ENCODE results near the gene HSPA12B. TPM values are rescaled to one million over a fixed set of nuclear protein-coding genes. Genes with fewer than 3 reads are reported as not detected.

Gene HSPA12B
- total RNA-seq, 4 donors from 2014 or later = 12.7 to 30.9 (median 18.7) TPM

DNA sequence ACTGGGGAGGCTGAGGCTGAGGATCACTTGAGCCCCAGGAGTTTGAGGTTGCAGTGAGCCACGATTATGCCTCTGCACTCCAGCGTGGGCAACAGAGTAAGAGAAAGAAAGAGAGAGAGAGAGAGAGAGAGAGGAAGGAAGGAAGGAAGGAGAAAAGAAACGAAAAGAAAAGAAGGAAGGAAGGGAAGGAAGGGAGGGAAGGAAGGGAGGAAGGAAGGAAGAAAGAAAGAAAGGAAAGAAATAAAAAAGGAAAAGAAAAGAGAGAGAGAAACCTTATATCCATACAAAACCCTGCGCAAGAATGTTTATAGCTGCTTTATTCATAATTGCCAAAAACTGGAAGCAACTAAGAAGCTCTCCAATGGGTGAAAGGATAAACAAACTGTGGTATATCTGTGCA, 8.1 kb upstream of the HSPA12B start:
- DNase-seq (ENCODE audit: low spot score in 2 of 2) = no peak

DNA sequence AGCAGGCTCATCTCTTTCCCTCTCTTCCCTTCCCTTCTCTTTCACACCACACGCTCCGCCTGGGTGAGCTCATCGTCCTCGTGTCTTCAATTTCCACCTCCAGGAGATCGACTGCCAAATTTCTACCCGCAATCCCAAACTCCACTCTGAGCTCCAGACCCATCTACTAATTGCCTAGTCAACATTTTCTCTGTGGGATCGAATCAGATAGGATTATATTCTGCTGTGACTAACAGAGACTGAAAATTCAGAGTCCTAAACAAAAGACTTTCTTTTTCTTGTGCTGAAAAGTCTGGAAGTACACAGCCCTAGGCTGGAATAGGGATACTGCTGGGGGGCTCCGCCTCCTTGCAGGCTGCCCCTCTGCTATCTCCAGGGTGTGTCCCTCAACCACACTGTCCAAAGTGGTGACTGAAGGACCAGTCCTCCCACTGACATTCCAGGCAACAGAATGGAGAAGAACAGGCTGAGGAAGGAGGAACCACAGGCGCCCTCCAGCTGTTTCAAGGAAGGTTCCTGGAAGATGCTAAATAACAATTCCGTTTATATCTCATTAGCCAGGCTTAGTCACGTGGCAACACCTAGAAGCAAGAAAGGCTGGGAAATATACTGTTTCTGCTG, 5.0 kb upstream of the HSPA12B start:
- 24 to 27% methylated on average over 11 of the region's 11 CpGs for WGBS, 2 donors
- peak in 1 of 2 donors; percentile 57 for DNase-seq (ENCODE audit: low spot score in 2 of 2)
- no peaks in the 10 kb centered on the region for H3K9me3 ChIP-seq
- TF ChIP-seq POLR2A (IDR thresholded peaks at IDR 0.05) (no peak), EP300 (IDR thresholded peaks at IDR 0.05) (peak in 1 of 2 donors; percentile 42)
- H3K4me1 ChIP-seq = peaks cover 0 to 19% (median 0%) of the 10 kb centered on the region in 4 donors
- H3K27ac ChIP-seq = peak overlapping the region in 3 of 4 donors; percentile 34 to 74 (median 60)
- H3K27me3 ChIP-seq = no peaks in the 10 kb centered on the region
- no peak overlapping the region for H3K4me3 ChIP-seq
- H3K36me3 ChIP-seq = no peaks in the 10 kb centered on the region

More for the DNA sequence above, 8.1 kb upstream of the HSPA12B start:
- Histone ChIP-seq H3K27me3 (no peaks in the 10 kb centered on the region), H3K27ac (no peak overlapping the region), H3K9me3 (no peaks in the 10 kb centered on the region), H3K36me3 (no peaks in the 10 kb centered on the region), H3K4me1 (peaks cover 0 to 12% (median 0%) of the 10 kb centered on the region in 4 donors), H3K4me3 (no peak overlapping the region)
- TF ChIP-seq, protein P1, sequence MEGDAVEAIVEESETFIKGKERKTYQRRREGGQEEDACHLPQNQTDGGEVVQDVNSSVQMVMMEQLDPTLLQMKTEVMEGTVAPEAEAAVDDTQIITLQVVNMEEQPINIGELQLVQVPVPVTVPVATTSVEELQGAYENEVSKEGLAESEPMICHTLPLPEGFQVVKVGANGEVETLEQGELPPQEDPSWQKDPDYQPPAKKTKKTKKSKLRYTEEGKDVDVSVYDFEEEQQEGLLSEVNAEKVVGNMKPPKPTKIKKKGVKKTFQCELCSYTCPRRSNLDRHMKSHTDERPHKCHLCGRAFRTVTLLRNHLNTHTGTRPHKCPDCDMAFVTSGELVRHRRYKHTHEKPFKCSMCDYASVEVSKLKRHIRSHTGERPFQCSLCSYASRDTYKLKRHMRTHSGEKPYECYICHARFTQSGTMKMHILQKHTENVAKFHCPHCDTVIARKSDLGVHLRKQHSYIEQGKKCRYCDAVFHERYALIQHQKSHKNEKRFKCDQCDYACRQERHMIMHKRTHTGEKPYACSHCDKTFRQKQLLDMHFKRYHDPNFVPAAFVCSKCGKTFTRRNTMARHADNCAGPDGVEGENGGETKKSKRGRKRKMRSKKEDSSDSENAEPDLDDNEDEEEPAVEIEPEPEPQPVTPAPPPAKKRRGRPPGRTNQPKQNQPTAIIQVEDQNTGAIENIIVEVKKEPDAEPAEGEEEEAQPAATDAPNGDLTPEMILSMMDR (IDR thresholded peaks at IDR 0.05) = no peak
- TF ChIP-seq POLR2A (IDR thresholded peaks at IDR 0.05) (no peak), EP300 (IDR thresholded peaks at IDR 0.05) (no peak)
- 79 to 81% methylated on average over 4 of the region's 4 CpGs for WGBS, 2 donors

DNA sequence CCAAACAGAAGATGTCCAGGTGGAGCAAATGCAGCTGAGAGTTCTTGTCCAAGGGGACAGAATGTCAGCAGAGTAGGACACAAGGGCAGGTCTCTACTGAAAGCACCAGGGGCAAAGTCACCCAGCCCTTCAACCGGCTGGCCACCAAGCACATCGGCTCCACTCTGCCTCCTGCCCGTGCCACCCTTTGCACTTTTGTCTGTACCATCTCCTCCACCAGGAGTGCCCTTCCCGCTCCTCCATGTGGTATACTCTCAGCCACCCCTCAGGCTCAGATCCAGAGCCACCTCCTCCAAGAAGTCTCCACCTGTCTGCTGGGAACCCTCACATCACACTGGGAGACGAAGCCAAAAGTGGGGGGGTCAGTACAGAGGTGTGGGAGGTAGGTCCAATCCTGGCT, 4.1 kb upstream of the HSPA12B start:
- Histone ChIP-seq H3K27me3 (peaks cover 0 to 8% of the 10 kb centered on the region in 2 donors), H3K27ac (peak overlapping the region in 1 of 4 donors; percentile 60), H3K4me3 (no peak overlapping the region), H3K4me1 (peaks cover 0 to 27% (median 0%) of the 10 kb centered on the region in 4 donors), H3K36me3 (no peaks in the 10 kb centered on the region), H3K9me3 (no peaks in the 10 kb centered on the region)
- TF ChIP-seq, protein P1 (IDR thresholded peaks at IDR 0.05) = no peak
- TF ChIP-seq POLR2A (IDR thresholded peaks at IDR 0.05) (no peak), EP300 (IDR thresholded peaks at IDR 0.05) (no peak)
- 88 to 90% methylated on average over 5 of the region's 5 CpGs for WGBS, 2 donors
- DNase-seq (ENCODE audit: low spot score in 2 of 2) = no peak

GRCh38 chr20:3728876-3729275, 3.6 kb upstream of the HSPA12B start:
- TF ChIP-seq, protein P1 (IDR thresholded peaks at IDR 0.05) = no peak
- no peak for TF ChIP-seq EP300 (IDR thresholded peaks at IDR 0.05)
- no peak for TF ChIP-seq POLR2A (IDR thresholded peaks at IDR 0.05)
- 81 to 95% methylated on average over 3 of the region's 3 CpGs for WGBS, 2 donors
- Histone ChIP-seq H3K4me3 (no peak overlapping the region), H3K4me1 (peaks cover 0 to 31% (median 0%) of the 10 kb centered on the region in 4 donors), H3K9me3 (no peaks in the 10 kb centered on the region), H3K27ac (no peak overlapping the region), H3K27me3 (peaks cover 0 to 11% of the 10 kb centered on the region in 2 donors), H3K36me3 (no peaks in the 10 kb centered on the region)
- DNase-seq (ENCODE audit: low spot score in 2 of 2) = no peak

DNA sequence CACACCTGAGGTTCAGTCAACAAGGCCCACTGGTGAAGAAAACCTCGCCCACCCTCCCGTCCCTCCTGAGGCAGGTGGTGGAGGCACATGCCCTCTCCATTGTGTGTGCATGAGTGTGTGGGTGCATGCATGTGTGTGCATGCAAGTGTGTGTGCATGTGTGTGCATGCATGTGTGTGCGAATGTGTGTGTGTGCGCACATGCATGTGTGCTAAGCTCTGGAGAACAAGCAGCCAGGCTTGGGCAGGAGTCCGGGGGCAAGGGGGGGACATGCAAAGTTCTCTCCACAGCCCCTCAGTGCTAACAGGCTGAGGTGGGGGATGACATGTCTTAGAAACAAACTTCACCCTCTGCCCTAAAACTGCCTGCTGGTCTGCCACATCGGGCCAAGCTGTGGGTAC, 3.1 kb upstream of the HSPA12B start:
- Histone ChIP-seq H3K9me3 (no peaks in the 10 kb centered on the region), H3K36me3 (no peaks in the 10 kb centered on the region), H3K27ac (no peak overlapping the region), H3K4me3 (no peak overlapping the region), H3K27me3 (peaks cover 0 to 11% of the 10 kb centered on the region in 2 donors), H3K4me1 (peaks cover 0 to 36% (median 4%) of the 10 kb centered on the region in 4 donors)
- WGBS, 2 donors = 91 to 95% methylated on average over 5 to 6 of the region's 6 CpGs
- no peak for DNase-seq (ENCODE audit: low spot score in 2 of 2)
- no peak for TF ChIP-seq POLR2A (IDR thresholded peaks at IDR 0.05)
- TF ChIP-seq EP300 (IDR thresholded peaks at IDR 0.05) = no peak
- TF ChIP-seq, protein P1 (IDR thresholded peaks at IDR 0.05) = no peak
